WTC11 (cell line): ENCODE results near the gene MRPL28.

Source experiments
- ATF2 ChIP-seq: sonication (generic); formaldehyde crosslinking; IDR thresholded peaks from 2 replicates; pipeline ENCODE4 v1.8.1; 2022; ENCODE audit warnings: low read depth, missing genetic modification reagents, borderline replicate concordance
- CREB1 ChIP-seq: sonication (generic); formaldehyde crosslinking; IDR thresholded peaks from 2 replicates; pipeline ENCODE4 v1.8.0; 2023; ENCODE audit warnings: mild to moderate bottlenecking, missing genetic modification reagents
- MAX ChIP-seq: sonication (generic); formaldehyde crosslinking; IDR thresholded peaks from 2 replicates; pipeline ENCODE4 v1.8.0; 2022; ENCODE audit warnings: mild to moderate bottlenecking, missing genetic modification reagents
- PRDM15 ChIP-seq: sonication (generic); formaldehyde crosslinking; IDR thresholded peaks from 2 replicates; pipeline ENCODE4 v1.8.0; 2022; ENCODE audit warnings: missing genetic modification reagents
- TEAD4 ChIP-seq: sonication (generic); formaldehyde crosslinking; IDR thresholded peaks from 2 replicates; pipeline ENCODE4 v1.8.0; 2022; ENCODE audit warnings: mild to moderate bottlenecking, missing genetic modification reagents
- ZNF138 ChIP-seq: sonication (generic); formaldehyde crosslinking; conservative IDR thresholded peaks from 2 replicates; pipeline ENCODE4 v1.8.1; 2022; ENCODE audit warnings: mild to moderate bottlenecking, moderate library complexity, missing genetic modification reagents
- TF ChIP-seq, protein P1 (sequence below): fragments of 200-600 bp; IDR thresholded peaks from 2 replicates; pipeline ENCODE4 v1.8.0; 2022; ENCODE audit warnings: antibody characterized with exemption
- TF ChIP-seq, protein P2 (sequence below): sonication (generic); formaldehyde crosslinking; IDR thresholded peaks from 2 replicates; pipeline ENCODE4 v1.8.1; 2023; ENCODE audit warnings: mild to moderate bottlenecking, moderate library complexity, missing genetic modification reagents
- TF ChIP-seq, protein P3 (sequence below): sonication (generic); formaldehyde crosslinking; IDR thresholded peaks from 2 replicates; pipeline ENCODE4 v1.8.0; 2023; ENCODE audit warnings: mild to moderate bottlenecking, missing genetic modification reagents

GRCh38 chr16:337975-338575 is 32.3 kb downstream of the MRPL28 start:
- no peak for TF ChIP-seq ATF2 (CRISPR knock-in tag)
- TF ChIP-seq, protein P1, sequence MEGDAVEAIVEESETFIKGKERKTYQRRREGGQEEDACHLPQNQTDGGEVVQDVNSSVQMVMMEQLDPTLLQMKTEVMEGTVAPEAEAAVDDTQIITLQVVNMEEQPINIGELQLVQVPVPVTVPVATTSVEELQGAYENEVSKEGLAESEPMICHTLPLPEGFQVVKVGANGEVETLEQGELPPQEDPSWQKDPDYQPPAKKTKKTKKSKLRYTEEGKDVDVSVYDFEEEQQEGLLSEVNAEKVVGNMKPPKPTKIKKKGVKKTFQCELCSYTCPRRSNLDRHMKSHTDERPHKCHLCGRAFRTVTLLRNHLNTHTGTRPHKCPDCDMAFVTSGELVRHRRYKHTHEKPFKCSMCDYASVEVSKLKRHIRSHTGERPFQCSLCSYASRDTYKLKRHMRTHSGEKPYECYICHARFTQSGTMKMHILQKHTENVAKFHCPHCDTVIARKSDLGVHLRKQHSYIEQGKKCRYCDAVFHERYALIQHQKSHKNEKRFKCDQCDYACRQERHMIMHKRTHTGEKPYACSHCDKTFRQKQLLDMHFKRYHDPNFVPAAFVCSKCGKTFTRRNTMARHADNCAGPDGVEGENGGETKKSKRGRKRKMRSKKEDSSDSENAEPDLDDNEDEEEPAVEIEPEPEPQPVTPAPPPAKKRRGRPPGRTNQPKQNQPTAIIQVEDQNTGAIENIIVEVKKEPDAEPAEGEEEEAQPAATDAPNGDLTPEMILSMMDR, result no peak
- TF ChIP-seq TEAD4 (CRISPR knock-in tag), result no peak
- TF ChIP-seq, protein P2, sequence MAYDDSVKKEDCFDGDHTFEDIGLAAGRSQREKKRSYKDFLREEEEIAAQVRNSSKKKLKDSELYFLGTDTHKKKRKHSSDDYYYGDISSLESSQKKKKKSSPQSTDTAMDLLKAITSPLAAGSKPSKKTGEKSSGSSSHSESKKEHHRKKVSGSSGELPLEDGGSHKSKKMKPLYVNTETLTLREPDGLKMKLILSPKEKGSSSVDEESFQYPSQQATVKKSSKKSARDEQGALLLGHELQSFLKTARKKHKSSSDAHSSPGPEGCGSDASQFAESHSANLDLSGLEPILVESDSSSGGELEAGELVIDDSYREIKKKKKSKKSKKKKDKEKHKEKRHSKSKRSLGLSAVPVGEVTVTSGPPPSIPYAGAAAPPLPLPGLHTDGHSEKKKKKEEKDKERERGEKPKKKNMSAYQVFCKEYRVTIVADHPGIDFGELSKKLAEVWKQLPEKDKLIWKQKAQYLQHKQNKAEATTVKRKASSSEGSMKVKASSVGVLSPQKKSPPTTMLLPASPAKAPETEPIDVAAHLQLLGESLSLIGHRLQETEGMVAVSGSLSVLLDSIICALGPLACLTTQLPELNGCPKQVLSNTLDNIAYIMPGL, result no peak
- TF ChIP-seq, protein P3, sequence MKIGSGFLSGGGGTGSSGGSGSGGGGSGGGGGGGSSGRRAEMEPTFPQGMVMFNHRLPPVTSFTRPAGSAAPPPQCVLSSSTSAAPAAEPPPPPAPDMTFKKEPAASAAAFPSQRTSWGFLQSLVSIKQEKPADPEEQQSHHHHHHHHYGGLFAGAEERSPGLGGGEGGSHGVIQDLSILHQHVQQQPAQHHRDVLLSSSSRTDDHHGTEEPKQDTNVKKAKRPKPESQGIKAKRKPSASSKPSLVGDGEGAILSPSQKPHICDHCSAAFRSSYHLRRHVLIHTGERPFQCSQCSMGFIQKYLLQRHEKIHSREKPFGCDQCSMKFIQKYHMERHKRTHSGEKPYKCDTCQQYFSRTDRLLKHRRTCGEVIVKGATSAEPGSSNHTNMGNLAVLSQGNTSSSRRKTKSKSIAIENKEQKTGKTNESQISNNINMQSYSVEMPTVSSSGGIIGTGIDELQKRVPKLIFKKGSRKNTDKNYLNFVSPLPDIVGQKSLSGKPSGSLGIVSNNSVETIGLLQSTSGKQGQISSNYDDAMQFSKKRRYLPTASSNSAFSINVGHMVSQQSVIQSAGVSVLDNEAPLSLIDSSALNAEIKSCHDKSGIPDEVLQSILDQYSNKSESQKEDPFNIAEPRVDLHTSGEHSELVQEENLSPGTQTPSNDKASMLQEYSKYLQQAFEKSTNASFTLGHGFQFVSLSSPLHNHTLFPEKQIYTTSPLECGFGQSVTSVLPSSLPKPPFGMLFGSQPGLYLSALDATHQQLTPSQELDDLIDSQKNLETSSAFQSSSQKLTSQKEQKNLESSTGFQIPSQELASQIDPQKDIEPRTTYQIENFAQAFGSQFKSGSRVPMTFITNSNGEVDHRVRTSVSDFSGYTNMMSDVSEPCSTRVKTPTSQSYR (CRISPR knock-in tag), result no peak
- TF ChIP-seq ZNF138, result no peak
- no peak for TF ChIP-seq PRDM15 (CRISPR knock-in tag)
- TF ChIP-seq MAX (CRISPR knock-in tag), result no peak
- no peak for TF ChIP-seq CREB1
